ENCODE results near the gene PROSER2.

- TF ChIP-seq YY1 (IDR thresholded peaks at IDR 0.05; ENCODE audit: low read depth) = no peak
- TF ChIP-seq, protein P1, sequence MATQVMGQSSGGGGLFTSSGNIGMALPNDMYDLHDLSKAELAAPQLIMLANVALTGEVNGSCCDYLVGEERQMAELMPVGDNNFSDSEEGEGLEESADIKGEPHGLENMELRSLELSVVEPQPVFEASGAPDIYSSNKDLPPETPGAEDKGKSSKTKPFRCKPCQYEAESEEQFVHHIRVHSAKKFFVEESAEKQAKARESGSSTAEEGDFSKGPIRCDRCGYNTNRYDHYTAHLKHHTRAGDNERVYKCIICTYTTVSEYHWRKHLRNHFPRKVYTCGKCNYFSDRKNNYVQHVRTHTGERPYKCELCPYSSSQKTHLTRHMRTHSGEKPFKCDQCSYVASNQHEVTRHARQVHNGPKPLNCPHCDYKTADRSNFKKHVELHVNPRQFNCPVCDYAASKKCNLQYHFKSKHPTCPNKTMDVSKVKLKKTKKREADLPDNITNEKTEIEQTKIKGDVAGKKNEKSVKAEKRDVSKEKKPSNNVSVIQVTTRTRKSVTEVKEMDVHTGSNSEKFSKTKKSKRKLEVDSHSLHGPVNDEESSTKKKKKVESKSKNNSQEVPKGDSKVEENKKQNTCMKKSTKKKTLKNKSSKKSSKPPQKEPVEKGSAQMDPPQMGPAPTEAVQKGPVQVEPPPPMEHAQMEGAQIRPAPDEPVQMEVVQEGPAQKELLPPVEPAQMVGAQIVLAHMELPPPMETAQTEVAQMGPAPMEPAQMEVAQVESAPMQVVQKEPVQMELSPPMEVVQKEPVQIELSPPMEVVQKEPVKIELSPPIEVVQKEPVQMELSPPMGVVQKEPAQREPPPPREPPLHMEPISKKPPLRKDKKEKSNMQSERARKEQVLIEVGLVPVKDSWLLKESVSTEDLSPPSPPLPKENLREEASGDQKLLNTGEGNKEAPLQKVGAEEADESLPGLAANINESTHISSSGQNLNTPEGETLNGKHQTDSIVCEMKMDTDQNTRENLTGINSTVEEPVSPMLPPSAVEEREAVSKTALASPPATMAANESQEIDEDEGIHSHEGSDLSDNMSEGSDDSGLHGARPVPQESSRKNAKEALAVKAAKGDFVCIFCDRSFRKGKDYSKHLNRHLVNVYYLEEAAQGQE (IDR thresholded peaks at IDR 0.05; ENCODE audit: low read depth) = no peak
- no peak for TF ChIP-seq ZBTB7A (IDR thresholded peaks at IDR 0.05; ENCODE audit: low read depth)
- no peak for TF ChIP-seq TEAD4 (IDR thresholded peaks at IDR 0.05)
- TF ChIP-seq CREB1 (IDR thresholded peaks at IDR 0.05; ENCODE audit: low read depth) = no peak
- no peak for TF ChIP-seq EP300 (IDR thresholded peaks at IDR 0.05; ENCODE audit: borderline replicate concordance)
- TF ChIP-seq TAF1 (IDR thresholded peaks at IDR 0.05; ENCODE audit: low read depth) = no peak
- TF ChIP-seq NFIC (IDR thresholded peaks at IDR 0.05) = no peak
- TF ChIP-seq, protein P2, sequence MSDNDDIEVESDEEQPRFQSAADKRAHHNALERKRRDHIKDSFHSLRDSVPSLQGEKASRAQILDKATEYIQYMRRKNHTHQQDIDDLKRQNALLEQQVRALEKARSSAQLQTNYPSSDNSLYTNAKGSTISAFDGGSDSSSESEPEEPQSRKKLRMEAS (IDR thresholded peaks at IDR 0.05) = no peak
These were observed 38.8 kb downstream of the PROSER2 start for GRCh38 chr10:11861811-11862428.
